Prostate gland (tissue), 2 donors: ENCODE data around the gene C1QTNF6. TPM values are rescaled to one million over a fixed set of nuclear protein-coding genes. Genes with fewer than 3 reads are reported as not detected.

Experiments used
- DNase-seq: peaks from one replicate; pipeline ENCODE4 v3.0.0-alpha.2; 2019; ENCODE audit warnings: low spot score
- H3K27ac ChIP-seq, 2 donors: fragments of 200-600 bp; sonication (generic); 2 replicates each; pipeline ENCODE4 v1.5.1; 2017 to 2019
- H3K27me3 ChIP-seq: fragments of 200-600 bp; sonication (generic); replicated peaks from 2 replicates; pipeline ENCODE4 v1.5.1; 2019; ENCODE audit not compliant: insufficient read depth
- H3K36me3 ChIP-seq, 2 donors: fragments of 200-600 bp; sonication (generic); 1 replicate in 1 of 2; 2 replicates in 1 of 2; pipeline versions ENCODE4 v1.5.1 to v1.8.1; 2017 to 2019
- H3K4me1 ChIP-seq: fragments of 200-600 bp; sonication (generic); replicated peaks from 2 replicates; pipeline ENCODE4 v1.5.1; 2019
- H3K4me3 ChIP-seq, 2 donors: fragments of 200-600 bp; sonication (generic); 2 replicates each; pipeline ENCODE4 v1.5.1; 2017 to 2019
- H3K9me3 ChIP-seq: fragments of 200-600 bp; sonication (generic); 2 replicates; pipeline ENCODE4 v1.5.1; 2017
- CTCF ChIP-seq, 4 experiments: fragments of 200-600 bp in 2 of 4; fragments of 450-650 bp in 2 of 4; sonication (generic) in 2 of 4; IDR thresholded peaks; 1 replicate in 3 of 4; 2 replicates in 1 of 4; pipeline ENCODE4 v1.5.1; 2016 to 2019; ENCODE audit warnings: antibody characterized with exemption in 4 of 4, mild to moderate bottlenecking in 2 of 4, moderate library complexity in 2 of 4
- POLR2A ChIP-seq: fragments of 450-650 bp; IDR thresholded peaks from one replicate; pipeline ENCODE4 v1.6.1; 2016; ENCODE audit warnings: antibody characterized with exemption, mild to moderate bottlenecking
- POLR2AphosphoS5 ChIP-seq: sonication (generic); formaldehyde crosslinking; IDR thresholded peaks from one replicate; pipeline ENCODE4 v1.6.1; 2017; ENCODE audit warnings: antibody characterized with exemption
- WGBS: methylation state at CpG from one replicate; pipeline ENCODE4 v1.1.5; 2018; 5-methylcytosine and 5-hydroxymethylcytosine counted together
- intact Hi-C: fragments of 100-400 bp; cut with DNase I; formaldehyde crosslinking; loops from one replicate; pipeline ENCODE4 v1.14.2; 2022
- total RNA-seq, 2 donors: library from RNA; depleted of rRNA; stranded (reverse); fragments of >200 nt; gene quantifications; one replicate each; pipeline ENCODE4 v1.1.0, GENCODE V29; 2016

The C1QTNF6 gene
- total RNA-seq, 2 donors from 2014 or later: 2.1 to 9.3 TPM

- intact Hi-C loops: no loop called here
- Histone ChIP-seq H3K4me1 (peaks cover 14% of the 10 kb centered on the region), H3K4me3 (peak overlapping the region in 1 of 2 donors; percentile 8), H3K36me3 (no peaks in the 10 kb centered on the region), H3K9me3 (no peaks in the 10 kb centered on the region), H3K27ac (peak overlapping the region; percentile 72 to 83), H3K27me3 (no peaks in the 10 kb centered on the region)
- TF ChIP-seq CTCF (IDR thresholded peaks at IDR 0.05) (no peak), POLR2AphosphoS5 (no peak), POLR2A (no peak)
- DNase-seq: no peak
- WGBS: 0% methylated on average over 5 of the region's 5 CpGs
Observed at GRCh38 chr22:37187552-37187890, 526 bp downstream of the C1QTNF6 start.

GRCh38 chr22:37186997-37187522 lies 987 bp downstream of the C1QTNF6 start:
- Histone ChIP-seq H3K4me1 (peaks cover 14% of the 10 kb centered on the region), H3K36me3 (no peaks in the 10 kb centered on the region), H3K27ac (peak overlapping the region; percentile 72 to 83), H3K9me3 (no peaks in the 10 kb centered on the region), H3K27me3 (no peaks in the 10 kb centered on the region), H3K4me3 (no peak overlapping the region)
- no peak for TF ChIP-seq POLR2AphosphoS5
- TF ChIP-seq CTCF (IDR thresholded peaks at IDR 0.05): no peak
- no peak for TF ChIP-seq POLR2A
- DNase-seq: no peak
- intact Hi-C loops: no loop called here
- WGBS: 92% methylated on average over 4 of the region's 4 CpGs

- Histone ChIP-seq H3K27ac (peak overlapping the region in 1 of 2 donors; percentile 72), H3K27me3 (no peaks in the 10 kb centered on the region), H3K4me1 (peaks cover 14% of the 10 kb centered on the region), H3K9me3 (no peaks in the 10 kb centered on the region), H3K36me3 (no peaks in the 10 kb centered on the region), H3K4me3 (no peak overlapping the region)
- WGBS: 84% methylated on average over 9 of the region's 9 CpGs
- DNase-seq: no peak
- no peak for TF ChIP-seq POLR2AphosphoS5
- intact Hi-C loops: no loop called here
Observed at GRCh38 chr22:37186228-37186996, 1.6 kb downstream of the C1QTNF6 start.

GRCh38 chr22:37185646-37186227 lies 2.3 kb downstream of the C1QTNF6 start:
- intact Hi-C loops: no loop called here
- no peaks in the 10 kb centered on the region for H3K27me3 ChIP-seq
- H3K4me3 ChIP-seq: no peak overlapping the region
- DNase-seq: no peak
- H3K27ac ChIP-seq: no peak overlapping the region
- no peaks in the 10 kb centered on the region for H3K36me3 ChIP-seq
- no peaks in the 10 kb centered on the region for H3K9me3 ChIP-seq
- WGBS: 87% methylated on average over 13 of the region's 13 CpGs
- peaks cover 14% of the 10 kb centered on the region for H3K4me1 ChIP-seq
- TF ChIP-seq POLR2AphosphoS5 (no peak), POLR2A (no peak)

- intact Hi-C loops: no loop called here
- WGBS: 96% methylated on average over 18 of the region's 18 CpGs
- no peak for DNase-seq
Observed at GRCh38 chr22:37184816-37185541, 3.1 kb downstream of the C1QTNF6 start.

More at GRCh38 chr22:37184816-37185541, 3.1 kb downstream of the C1QTNF6 start:
- Histone ChIP-seq H3K9me3 (no peaks in the 10 kb centered on the region), H3K27ac (no peak overlapping the region), H3K4me3 (no peak overlapping the region), H3K27me3 (no peaks in the 10 kb centered on the region), H3K4me1 (peaks cover 10% of the 10 kb centered on the region), H3K36me3 (no peaks in the 10 kb centered on the region)
- TF ChIP-seq CTCF (IDR thresholded peaks at IDR 0.05) (no peak), POLR2AphosphoS5 (no peak)
